OCI-LY3 (cell line): ENCODE results near the gene RTN4RL1.

Experiments used
- H2AFZ ChIP-seq: fragments of 200-600, 300-600 bp; shearing (Covaris generic); 2 replicates; pipeline ENCODE4 v1.6.0; 2014; ENCODE audit warnings: antibody characterized with exemption, low read depth, low read length
- H3K27ac ChIP-seq: fragments of 200-600, 300-600 bp; sonication (generic); 2 replicates; pipeline ENCODE4 v1.5.1; 2014; ENCODE audit warnings: mild to moderate bottlenecking, low read length, moderate library complexity, mixed read lengths
- H3K27me3 ChIP-seq: fragments of 200-600, 300-600 bp; sonication (generic); 2 replicates; pipeline ENCODE4 v1.6.1; 2014; ENCODE audit warnings: low read depth, low read length, mixed read lengths
- H3K36me3 ChIP-seq: fragments of 200-600, 300-600 bp; sonication (generic); replicated peaks from 2 replicates; pipeline ENCODE3; 2014; ENCODE audit warnings: low read depth, low read length, mixed read lengths
- H3K4me1 ChIP-seq: fragments of 300-600, 200-600 bp; sonication (generic); 2 replicates; pipeline ENCODE4 v1.6.1; 2014; ENCODE audit warnings: low read length, mixed read lengths
- H3K4me2 ChIP-seq: fragments of 200-600, 300-600 bp; sonication (generic); 2 replicates; pipeline ENCODE4 v1.6.1; 2014; ENCODE audit warnings: low read length, mixed read lengths
- H3K4me3 ChIP-seq: fragments of 300-600, 200-600 bp; sonication (generic); 2 replicates; pipeline ENCODE4 v1.5.1; 2014; ENCODE audit warnings: antibody characterized with exemption, mild to moderate bottlenecking, low read length, moderate library complexity
- H3K79me2 ChIP-seq: fragments of 300-600, 200-600 bp; shearing (Covaris generic); 2 replicates; pipeline ENCODE4 v1.6.1; 2014; ENCODE audit warnings: mild to moderate bottlenecking, low read length, mixed read lengths
- H3K9ac ChIP-seq: fragments of 300-600, 200-600 bp; shearing (Covaris generic); 2 replicates; pipeline ENCODE4 v1.6.0; 2014; ENCODE audit warnings: mild to moderate bottlenecking, low read length, moderate library complexity
- H3K9me3 ChIP-seq: fragments of 200-600, 300-600 bp; shearing (Covaris generic); 2 replicates; pipeline ENCODE4 v1.6.1; 2014; ENCODE audit warnings: low read length, mixed read lengths; ENCODE audit not compliant: insufficient read depth
- H4K20me1 ChIP-seq: fragments of 200-600, 300-600 bp; sonication (generic); 2 replicates; pipeline ENCODE4 v1.6.1; 2016; ENCODE audit warnings: low read length, mixed read lengths; ENCODE audit not compliant: insufficient read depth
- CTCF ChIP-seq: fragments of 200-600, 300-600 bp; sonication (generic); IDR thresholded peaks from 2 replicates; pipeline ENCODE4 v1.5.1; 2014; ENCODE audit warnings: antibody characterized with exemption, low read length, low read depth
- EZH2phosphoT487 ChIP-seq: fragments of 200-600 bp; shearing (Covaris generic); IDR thresholded peaks from 2 replicates; pipeline ENCODE4 v1.6.1; 2018; ENCODE audit warnings: antibody characterized with exemption, mixed run types, low read depth

RTN4RL1 gene

GRCh38 chr17:2044263-2044894 is 19.2 kb upstream of the RTN4RL1 start:
- Histone ChIP-seq H3K4me1 (peaks cover 15% of the 10 kb centered on the region), H3K9me3 (no peaks in the 10 kb centered on the region), H2AFZ (no peak overlapping the region), H4K20me1 (no peaks in the 10 kb centered on the region), H3K79me2 (peaks cover 13% of the 10 kb centered on the region), H3K4me2 (no peak overlapping the region), H3K27ac (no peak overlapping the region), H3K9ac (no peak overlapping the region), H3K4me3 (no peak overlapping the region), H3K27me3 (no peaks in the 10 kb centered on the region), H3K36me3 (peaks cover 21% of the 10 kb centered on the region)
- TF ChIP-seq EZH2phosphoT487 (no peak), CTCF (no peak)

- H3K4me2 ChIP-seq = no peak overlapping the region
- no peak overlapping the region for H2AFZ ChIP-seq
- no peaks in the 10 kb centered on the region for H4K20me1 ChIP-seq
- no peaks in the 10 kb centered on the region for H3K9me3 ChIP-seq
- H3K79me2 ChIP-seq = peaks cover 13% of the 10 kb centered on the region
- H3K9ac ChIP-seq = no peak overlapping the region
- TF ChIP-seq CTCF (no peak), EZH2phosphoT487 (no peak)
- H3K27ac ChIP-seq = no peak overlapping the region
- peaks cover 12% of the 10 kb centered on the region for H3K4me1 ChIP-seq
- H3K4me3 ChIP-seq = no peak overlapping the region
- H3K36me3 ChIP-seq = peaks cover 21% of the 10 kb centered on the region
- H3K27me3 ChIP-seq = no peaks in the 10 kb centered on the region
These were observed 18.7 kb upstream of the RTN4RL1 start for GRCh38 chr17:2043785-2044184.

- Histone ChIP-seq H3K9ac (peak overlapping the region; percentile 85; the same call in 1 of the 2 replicates), H3K4me1 (peaks cover 12% of the 10 kb centered on the region), H3K4me3 (peak overlapping the region; percentile 84), H2AFZ (no peak overlapping the region), H4K20me1 (no peaks in the 10 kb centered on the region), H3K27me3 (no peaks in the 10 kb centered on the region), H3K27ac (peak overlapping the region; percentile 66; the same call in 1 of the 2 replicates), H3K9me3 (no peaks in the 10 kb centered on the region), H3K36me3 (peaks cover 21% of the 10 kb centered on the region), H3K79me2 (peaks cover 13% of the 10 kb centered on the region), H3K4me2 (peak overlapping the region; percentile 100)
- TF ChIP-seq EZH2phosphoT487 (no peak), CTCF (no peak)
These were observed 17.8 kb upstream of the RTN4RL1 start for GRCh38 chr17:2042933-2043332.

- Histone ChIP-seq H3K36me3 (peaks cover 21% of the 10 kb centered on the region), H3K4me2 (peak overlapping the region; percentile 100), H3K9ac (peak overlapping the region; percentile 85), H3K9me3 (no peaks in the 10 kb centered on the region), H3K4me1 (peaks cover 12% of the 10 kb centered on the region), H3K27me3 (no peaks in the 10 kb centered on the region), H3K27ac (peak overlapping the region; percentile 66), H2AFZ (no peak overlapping the region), H3K4me3 (peak overlapping the region; percentile 84), H4K20me1 (no peaks in the 10 kb centered on the region), H3K79me2 (peaks cover 13% of the 10 kb centered on the region)
- no peak for TF ChIP-seq CTCF
- TF ChIP-seq EZH2phosphoT487 = no peak
These were observed 17.3 kb upstream of the RTN4RL1 start for GRCh38 chr17:2042390-2042847.
